Measurements from ENCODE around the gene HEG1. TPM values are rescaled to one million over a fixed set of nuclear protein-coding genes. Genes with fewer than 3 reads are reported as not detected.

Gene HEG1
- total and polyA plus RNA-seq, 8 donors: 2.3 to 56.9 (median 21.5) TPM

GRCh38 chr3:124928333-124929202, 127.2 kb downstream of the HEG1 start:
- peak; percentile 76 to 87 for DNase-seq
- Histone ChIP-seq H3K27ac (no peak overlapping the region), H3K4me1 (peaks cover 0 to 17% (median 3%) of the 10 kb centered on the region in 4 donors), H3K4me3 (no peak overlapping the region), H3K36me3 (no peaks in the 10 kb centered on the region), H3K9me3 (no peaks in the 10 kb centered on the region), H3K27me3 (no peaks in the 10 kb centered on the region)
- WGBS, 5 donors: 18 to 26% (median 19%) methylated on average over 4 of the region's 4 CpGs
- intact Hi-C loops (cut with DNase I; ENCODE audit: low total_unique reads): loop anchor here (10.0 kb wide), 1 partner anchor 506 kb away; no protein-coding TSS in a partner anchor
- TF ChIP-seq POLR2AphosphoS5 (IDR thresholded peaks at IDR 0.05): peak in 1 of 3 donors; percentile 14
- TF ChIP-seq CTCF (IDR thresholded peaks at IDR 0.05): peak in 5 of 7 experiments; percentile 63 to 75 (median 68)
- TF ChIP-seq EP300 (IDR thresholded peaks at IDR 0.05): no peak

- TF ChIP-seq POLR2A (IDR thresholded peaks at IDR 0.05): no peak
- TF ChIP-seq CTCF (IDR thresholded peaks at IDR 0.05): no peak
- TF ChIP-seq POLR2AphosphoS5 (IDR thresholded peaks at IDR 0.05): no peak
- TF ChIP-seq EP300 (IDR thresholded peaks at IDR 0.05): no peak
- 83 to 93% (median 91%) methylated on average over 2 of the region's 2 CpGs for WGBS, 5 donors
- no peaks in the 10 kb centered on the region for H3K9me3 ChIP-seq
- no peak for DNase-seq
- peaks cover 0 to 17% (median 3%) of the 10 kb centered on the region in 4 donors for H3K4me1 ChIP-seq
- no peaks in the 10 kb centered on the region for H3K36me3 ChIP-seq
- intact Hi-C loops (cut with DNase I; ENCODE audit: low total_unique reads): loop anchor here (10.0 kb wide), 1 partner anchor 507 kb away; no protein-coding TSS in a partner anchor
- H3K27ac ChIP-seq: no peak overlapping the region
- H3K4me3 ChIP-seq: no peak overlapping the region
- no peaks in the 10 kb centered on the region for H3K27me3 ChIP-seq
Observed at GRCh38 chr3:124927574-124928045, 128.2 kb downstream of the HEG1 start.

- no peak overlapping the region for H3K4me3 ChIP-seq
- H3K36me3 ChIP-seq: no peaks in the 10 kb centered on the region
- 60 to 79% (median 71%) methylated on average over 4 of the region's 4 CpGs for WGBS, 5 donors
- H3K27me3 ChIP-seq: no peaks in the 10 kb centered on the region
- no peak for DNase-seq
- H3K9me3 ChIP-seq: no peaks in the 10 kb centered on the region
- TF ChIP-seq POLR2A (IDR thresholded peaks at IDR 0.05) (no peak), CTCF (IDR thresholded peaks at IDR 0.05) (no peak), POLR2AphosphoS5 (IDR thresholded peaks at IDR 0.05) (no peak), EP300 (IDR thresholded peaks at IDR 0.05) (no peak)
- intact Hi-C loops (cut with DNase I; ENCODE audit: low total_unique reads): loop anchor here (10.0 kb wide), 1 partner anchor 508 kb away; no protein-coding TSS in a partner anchor
- H3K4me1 ChIP-seq: peaks cover 0 to 17% (median 3%) of the 10 kb centered on the region in 4 donors
- no peak overlapping the region for H3K27ac ChIP-seq
Observed at GRCh38 chr3:124926426-124927101, 129.2 kb downstream of the HEG1 start.

GRCh38 chr3:124924741-124925140, 131.1 kb downstream of the HEG1 start:
- TF ChIP-seq EP300 (IDR thresholded peaks at IDR 0.05) (no peak), POLR2AphosphoS5 (IDR thresholded peaks at IDR 0.05) (no peak), POLR2A (IDR thresholded peaks at IDR 0.05) (no peak), CTCF (IDR thresholded peaks at IDR 0.05) (no peak)
- 83 to 91% (median 88%) methylated on average over 2 of the region's 2 CpGs for WGBS, 5 donors
- no peak for DNase-seq
- peaks cover 0 to 8% (median 0%) of the 10 kb centered on the region in 4 donors for H3K36me3 ChIP-seq
- intact Hi-C loops (cut with DNase I; ENCODE audit: low total_unique reads): loop anchor here (10.0 kb wide), 1 partner anchor 510 kb away; no protein-coding TSS in a partner anchor
- no peaks in the 10 kb centered on the region for H3K9me3 ChIP-seq
- H3K4me3 ChIP-seq: no peak overlapping the region
- H3K27me3 ChIP-seq: no peaks in the 10 kb centered on the region
- peaks cover 0 to 15% (median 3%) of the 10 kb centered on the region in 4 donors for H3K4me1 ChIP-seq
- H3K27ac ChIP-seq: no peak overlapping the region

Measured in stomach (tissue), 9 donors.